ENCODE measurements around the gene TRPM5.

DNA sequence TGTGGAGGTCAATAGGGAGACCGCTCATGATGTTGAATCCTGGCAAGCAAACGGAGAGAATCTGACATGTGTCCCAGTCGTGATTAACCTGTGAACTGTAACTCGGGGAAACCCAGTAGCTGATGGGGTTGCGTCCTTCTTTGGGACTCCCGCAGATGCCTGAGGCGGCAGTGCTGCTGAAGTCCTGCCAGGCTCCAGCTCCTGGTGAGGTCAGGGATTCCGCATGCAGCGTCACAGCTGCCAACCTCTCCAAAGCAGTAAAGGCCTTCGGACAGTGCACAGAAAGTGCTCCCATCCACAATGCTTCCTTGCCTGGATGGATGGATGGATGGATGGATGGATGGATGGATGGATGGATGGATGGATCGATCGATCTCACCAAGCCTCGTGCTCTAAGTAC is 14.0 kb upstream of the TRPM5 start:
- TF ChIP-seq, protein P1, sequence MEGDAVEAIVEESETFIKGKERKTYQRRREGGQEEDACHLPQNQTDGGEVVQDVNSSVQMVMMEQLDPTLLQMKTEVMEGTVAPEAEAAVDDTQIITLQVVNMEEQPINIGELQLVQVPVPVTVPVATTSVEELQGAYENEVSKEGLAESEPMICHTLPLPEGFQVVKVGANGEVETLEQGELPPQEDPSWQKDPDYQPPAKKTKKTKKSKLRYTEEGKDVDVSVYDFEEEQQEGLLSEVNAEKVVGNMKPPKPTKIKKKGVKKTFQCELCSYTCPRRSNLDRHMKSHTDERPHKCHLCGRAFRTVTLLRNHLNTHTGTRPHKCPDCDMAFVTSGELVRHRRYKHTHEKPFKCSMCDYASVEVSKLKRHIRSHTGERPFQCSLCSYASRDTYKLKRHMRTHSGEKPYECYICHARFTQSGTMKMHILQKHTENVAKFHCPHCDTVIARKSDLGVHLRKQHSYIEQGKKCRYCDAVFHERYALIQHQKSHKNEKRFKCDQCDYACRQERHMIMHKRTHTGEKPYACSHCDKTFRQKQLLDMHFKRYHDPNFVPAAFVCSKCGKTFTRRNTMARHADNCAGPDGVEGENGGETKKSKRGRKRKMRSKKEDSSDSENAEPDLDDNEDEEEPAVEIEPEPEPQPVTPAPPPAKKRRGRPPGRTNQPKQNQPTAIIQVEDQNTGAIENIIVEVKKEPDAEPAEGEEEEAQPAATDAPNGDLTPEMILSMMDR (optimal IDR thresholded peaks at IDR 0.05 in 1 of 3, IDR thresholded peaks at IDR 0.05 in 1 of 3, conservative IDR thresholded peaks at IDR 0.05 in 1 of 3; ENCODE audit: extremely low read depth in 1 of 3, insufficient read depth in 2 of 3, low read length in 3 of 3), result no peak
- TF ChIP-seq EZH2 (IDR thresholded peaks at IDR 0.05; ENCODE audit: low read length), result no peak
